ENCODE measurements around the gene KLHL40. TPM values are rescaled to one million over a fixed set of nuclear protein-coding genes. Genes with fewer than 3 reads are reported as not detected.

The KLHL40 gene
- total RNA-seq, 1 donor from 2014 or later: not detected

- Mint-ChIP-seq H3K4me1 (peaks cover 15% of the 10 kb centered on the region), H3K4me3 (no peak overlapping the region), H3K27ac (no peak overlapping the region), H3K9me3 (no peaks in the 10 kb centered on the region), H3K27me3 (no peaks in the 10 kb centered on the region), H3K36me3 (ENCODE audit: low read depth) (no peaks in the 10 kb centered on the region)
- ChIA-PET POLR2A (no interaction called here), CTCF (no interaction called here)
- intact Hi-C loops (cut with micrococcal nuclease): no loop called here
- no peak for DNase-seq
- no peak for TF ChIP-seq CTCF (IDR thresholded peaks at IDR 0.05)
- no peak for ATAC-seq (ENCODE audit: low read depth)
Observed at GRCh38 chr3:42657675-42658074, 27.7 kb upstream of the KLHL40 start.

DNA sequence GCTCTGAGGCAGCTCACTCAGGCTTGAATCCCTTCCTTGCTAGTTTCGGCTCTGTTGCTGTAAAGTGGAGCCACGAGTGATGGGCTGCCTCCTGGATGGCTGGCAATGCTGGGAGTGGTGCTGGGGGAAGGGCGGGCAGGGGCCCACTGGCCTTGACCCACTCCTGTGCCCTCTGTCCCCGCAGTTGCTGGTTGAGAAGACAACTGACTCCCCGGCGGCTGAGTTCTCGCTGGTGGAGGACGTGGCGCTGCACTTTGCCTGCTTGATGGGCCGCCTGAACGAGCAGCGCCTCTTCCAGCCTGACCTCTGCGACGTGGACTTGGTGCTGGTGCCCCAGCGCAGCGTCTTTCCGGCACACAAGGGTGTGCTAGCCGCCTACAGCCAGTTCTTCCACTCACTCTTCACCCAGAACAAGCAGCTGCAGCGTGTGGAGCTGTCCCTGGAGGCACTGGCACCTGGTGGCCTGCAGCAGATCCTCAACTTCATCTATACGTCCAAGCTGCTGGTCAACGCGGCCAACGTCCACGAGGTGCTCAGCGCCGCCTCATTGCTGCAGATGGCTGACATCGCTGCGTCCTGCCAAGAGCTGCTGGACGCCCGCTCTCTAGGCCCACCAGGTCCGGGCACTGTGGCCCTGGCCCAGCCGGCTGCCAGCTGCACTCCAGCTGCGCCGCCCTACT is 27.1 kb upstream of the KLHL40 start:
- no peak for TF ChIP-seq CTCF (IDR thresholded peaks at IDR 0.05)
- Mint-ChIP-seq H3K27ac (no peak overlapping the region), H3K27me3 (no peaks in the 10 kb centered on the region), H3K4me1 (peaks cover 9% of the 10 kb centered on the region), H3K36me3 (ENCODE audit: low read depth) (no peaks in the 10 kb centered on the region), H3K4me3 (no peak overlapping the region), H3K9me3 (no peaks in the 10 kb centered on the region)
- DNase-seq (no peak), ATAC-seq (ENCODE audit: low read depth) (no peak)
- ChIA-PET POLR2A (no interaction called here), CTCF (no interaction called here)
- intact Hi-C loops (cut with micrococcal nuclease): no loop called here

- no peak for DNase-seq
- H3K4me3 Mint-ChIP-seq: no peak overlapping the region
- TF ChIP-seq CTCF (IDR thresholded peaks at IDR 0.05): no peak
- no peaks in the 10 kb centered on the region for H3K9me3 Mint-ChIP-seq
- H3K27ac Mint-ChIP-seq: no peak overlapping the region
- POLR2A ChIA-PET: no interaction called here
- CTCF ChIA-PET: no interaction called here
- intact Hi-C loops (cut with micrococcal nuclease): no loop called here
- H3K27me3 Mint-ChIP-seq: no peaks in the 10 kb centered on the region
- H3K36me3 Mint-ChIP-seq (ENCODE audit: low read depth): no peaks in the 10 kb centered on the region
- ATAC-seq (ENCODE audit: low read depth): no peak
- peaks cover 9% of the 10 kb centered on the region for H3K4me1 Mint-ChIP-seq
Observed at GRCh38 chr3:42658771-42659390, 26.5 kb upstream of the KLHL40 start.

DNA sequence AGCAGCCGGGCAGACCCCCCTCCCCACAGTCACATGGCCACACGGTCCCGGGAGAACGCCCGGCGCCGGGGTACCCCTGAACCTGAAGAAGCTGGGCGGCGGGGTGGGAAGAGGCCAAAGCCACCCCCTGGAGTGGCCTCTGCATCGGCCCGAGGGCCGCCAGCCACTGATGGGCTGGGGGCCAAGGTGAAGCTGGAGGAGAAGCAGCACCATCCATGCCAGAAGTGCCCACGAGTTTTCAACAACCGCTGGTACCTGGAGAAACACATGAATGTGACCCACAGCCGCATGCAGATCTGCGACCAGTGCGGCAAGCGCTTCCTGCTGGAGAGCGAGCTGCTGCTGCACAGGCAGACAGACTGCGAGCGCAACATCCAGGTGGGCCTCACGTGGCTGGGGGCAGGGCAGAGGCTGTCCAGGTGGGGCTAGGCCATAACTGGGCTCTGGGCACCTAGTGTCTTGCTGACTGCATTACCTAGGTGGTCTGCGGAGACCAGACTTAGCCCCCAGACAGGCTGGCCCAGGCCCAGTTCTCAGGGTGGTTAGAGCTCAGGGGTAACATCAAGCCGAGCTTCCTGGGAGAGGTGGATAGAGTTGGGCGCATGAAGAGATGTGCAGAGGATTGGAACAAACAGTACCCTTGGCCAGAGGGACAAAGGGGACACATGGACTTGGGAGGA is 25.7 kb upstream of the KLHL40 start:
- Mint-ChIP-seq H3K27me3 (no peaks in the 10 kb centered on the region), H3K36me3 (ENCODE audit: low read depth) (no peaks in the 10 kb centered on the region), H3K27ac (no peak overlapping the region), H3K4me3 (no peak overlapping the region), H3K4me1 (peaks cover 10% of the 10 kb centered on the region), H3K9me3 (no peaks in the 10 kb centered on the region)
- CTCF ChIA-PET: no interaction called here
- POLR2A ChIA-PET: no interaction called here
- DNase-seq (no peak), ATAC-seq (ENCODE audit: low read depth) (no peak)
- TF ChIP-seq CTCF (IDR thresholded peaks at IDR 0.05): no peak
- intact Hi-C loops (cut with micrococcal nuclease): loop anchor here (5.0 kb wide), 1 partner anchor 83 kb away; no protein-coding TSS in a partner anchor

GRCh38 chr3:42660131-42660715 is 25.1 kb upstream of the KLHL40 start:
- H3K4me3 Mint-ChIP-seq: no peak overlapping the region
- no peak for TF ChIP-seq CTCF (IDR thresholded peaks at IDR 0.05)
- no peaks in the 10 kb centered on the region for H3K36me3 Mint-ChIP-seq (ENCODE audit: low read depth)
- ChIA-PET CTCF (no interaction called here), POLR2A (no interaction called here)
- ATAC-seq (ENCODE audit: low read depth) (no peak), DNase-seq (no peak)
- H3K9me3 Mint-ChIP-seq: no peaks in the 10 kb centered on the region
- peaks cover 10% of the 10 kb centered on the region for H3K4me1 Mint-ChIP-seq
- H3K27ac Mint-ChIP-seq: no peak overlapping the region
- intact Hi-C loops (cut with micrococcal nuclease): loop anchor here (5.0 kb wide), 1 partner anchor 82 kb away; no protein-coding TSS in a partner anchor
- no peaks in the 10 kb centered on the region for H3K27me3 Mint-ChIP-seq
